ENCODE data around the gene HMG20A.

Gene HMG20A

DNA sequence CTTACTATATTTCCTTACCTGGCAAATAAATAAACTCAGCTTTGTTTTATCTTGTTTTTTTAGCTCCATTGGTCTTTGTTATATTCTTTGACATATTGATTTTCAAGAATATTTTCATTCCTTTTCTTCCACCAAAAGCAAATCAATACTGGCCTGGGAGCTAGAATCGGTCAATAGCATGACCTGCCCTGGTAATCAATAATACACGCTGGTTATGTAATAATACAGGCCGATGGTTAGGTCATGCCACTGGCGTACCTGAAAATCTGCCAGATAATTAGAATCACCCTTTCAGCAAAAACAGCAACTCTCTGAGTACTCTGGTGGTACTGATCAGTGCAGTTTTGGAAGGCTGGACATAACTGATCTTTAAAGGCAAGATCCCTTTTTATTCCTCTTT lies 40.7 kb upstream of the HMG20A start:
- H3K27me3 Mint-ChIP-seq (ENCODE audit: low read depth): no peaks in the 10 kb centered on the region
- H3K4me1 Mint-ChIP-seq: peaks cover 6% of the 10 kb centered on the region
- no peak overlapping the region for H3K27ac Mint-ChIP-seq
- no peak overlapping the region for H3K4me3 Mint-ChIP-seq
- TF ChIP-seq, protein P1, sequence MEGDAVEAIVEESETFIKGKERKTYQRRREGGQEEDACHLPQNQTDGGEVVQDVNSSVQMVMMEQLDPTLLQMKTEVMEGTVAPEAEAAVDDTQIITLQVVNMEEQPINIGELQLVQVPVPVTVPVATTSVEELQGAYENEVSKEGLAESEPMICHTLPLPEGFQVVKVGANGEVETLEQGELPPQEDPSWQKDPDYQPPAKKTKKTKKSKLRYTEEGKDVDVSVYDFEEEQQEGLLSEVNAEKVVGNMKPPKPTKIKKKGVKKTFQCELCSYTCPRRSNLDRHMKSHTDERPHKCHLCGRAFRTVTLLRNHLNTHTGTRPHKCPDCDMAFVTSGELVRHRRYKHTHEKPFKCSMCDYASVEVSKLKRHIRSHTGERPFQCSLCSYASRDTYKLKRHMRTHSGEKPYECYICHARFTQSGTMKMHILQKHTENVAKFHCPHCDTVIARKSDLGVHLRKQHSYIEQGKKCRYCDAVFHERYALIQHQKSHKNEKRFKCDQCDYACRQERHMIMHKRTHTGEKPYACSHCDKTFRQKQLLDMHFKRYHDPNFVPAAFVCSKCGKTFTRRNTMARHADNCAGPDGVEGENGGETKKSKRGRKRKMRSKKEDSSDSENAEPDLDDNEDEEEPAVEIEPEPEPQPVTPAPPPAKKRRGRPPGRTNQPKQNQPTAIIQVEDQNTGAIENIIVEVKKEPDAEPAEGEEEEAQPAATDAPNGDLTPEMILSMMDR (IDR thresholded peaks at IDR 0.05; ENCODE audit: unreplicated experiment in 3 of 3): no peak
- H3K36me3 Mint-ChIP-seq (ENCODE audit: low read depth): no peaks in the 10 kb centered on the region
- no peaks in the 10 kb centered on the region for H3K9me3 Mint-ChIP-seq

DNA sequence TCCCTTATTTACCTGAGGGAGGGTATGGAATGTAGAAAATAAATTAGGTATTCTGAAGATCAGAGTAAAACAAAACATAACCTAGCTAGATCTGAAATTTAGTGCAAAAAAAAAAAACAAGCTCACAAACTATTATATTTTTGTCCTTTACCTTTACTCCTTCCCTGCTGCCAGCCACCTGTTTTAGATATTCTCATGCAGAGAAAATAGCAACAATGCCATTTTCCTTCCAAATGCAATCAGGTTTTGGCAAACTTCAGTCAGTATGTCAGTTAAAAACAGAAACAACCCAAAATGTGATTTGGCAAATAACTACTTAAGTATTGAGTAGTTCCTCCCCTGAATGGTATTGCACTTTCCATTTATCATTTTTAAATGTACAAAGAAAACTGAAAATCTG lies 36.6 kb upstream of the HMG20A start:
- no peaks in the 10 kb centered on the region for H3K27me3 Mint-ChIP-seq (ENCODE audit: low read depth)
- TF ChIP-seq, protein P1 (IDR thresholded peaks at IDR 0.05; ENCODE audit: unreplicated experiment in 3 of 3): no peak
- H3K36me3 Mint-ChIP-seq (ENCODE audit: low read depth): no peaks in the 10 kb centered on the region
- no peak overlapping the region for H3K4me3 Mint-ChIP-seq
- peaks cover 19% of the 10 kb centered on the region for H3K4me1 Mint-ChIP-seq
- H3K27ac Mint-ChIP-seq: no peak overlapping the region
- H3K9me3 Mint-ChIP-seq: no peaks in the 10 kb centered on the region

DNA sequence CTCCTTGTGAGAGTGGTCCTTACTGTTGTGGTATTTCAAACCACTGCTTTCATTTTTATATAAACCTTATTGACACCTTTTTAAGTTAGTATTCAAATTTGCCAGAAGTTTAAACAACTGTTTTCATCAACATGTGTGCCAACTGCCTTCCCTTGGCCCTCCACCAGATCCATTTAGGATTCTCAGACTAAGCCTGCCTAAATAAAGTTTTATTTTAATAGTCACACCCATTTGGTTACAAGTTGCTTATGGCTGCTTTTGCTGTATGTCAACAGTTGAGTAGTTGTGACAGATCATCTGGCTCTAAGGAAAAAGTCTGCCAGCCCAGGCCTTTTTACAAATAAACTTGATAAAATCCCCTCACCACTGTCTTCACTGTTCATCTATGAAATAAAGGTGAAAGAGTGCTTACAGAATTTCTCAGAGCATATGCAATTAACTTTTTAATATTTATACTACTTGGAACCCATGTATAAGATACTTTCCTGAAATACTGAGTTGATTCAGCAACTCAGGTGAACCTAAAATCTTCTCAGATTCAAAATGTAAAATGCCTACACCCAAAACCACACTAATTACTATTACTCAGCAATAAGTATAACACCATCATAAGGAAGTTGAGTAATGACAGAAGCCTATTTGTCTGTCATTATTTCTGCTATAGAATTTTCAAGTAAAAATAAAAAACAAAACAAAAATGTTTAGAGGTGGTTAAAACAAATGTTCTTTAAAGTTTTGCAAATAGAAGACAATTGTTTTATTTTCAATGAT lies 35.9 kb upstream of the HMG20A start:
- Mint-ChIP-seq H3K4me1 (peaks cover 19% of the 10 kb centered on the region), H3K4me3 (no peak overlapping the region), H3K27ac (no peak overlapping the region)

DNA sequence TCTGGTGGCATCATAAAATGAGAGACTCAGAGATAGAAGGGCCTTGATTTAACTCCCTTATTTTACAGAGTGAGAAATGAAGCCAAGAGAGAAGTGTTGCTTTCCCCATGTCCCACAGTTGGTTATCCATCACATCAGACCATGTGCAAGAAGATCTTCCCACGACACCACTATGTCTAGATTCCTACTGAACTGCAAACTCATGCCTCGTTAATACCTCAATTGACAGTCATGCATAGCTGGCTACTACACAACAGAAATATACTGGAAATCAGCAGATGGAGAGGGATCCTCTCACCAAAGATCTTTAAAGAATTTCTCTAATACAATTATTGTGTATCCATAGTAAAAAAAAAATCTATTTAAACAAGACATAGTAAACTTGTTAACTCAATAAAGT lies 34.1 kb upstream of the HMG20A start:
- no peak overlapping the region for H3K4me3 Mint-ChIP-seq
- H3K27me3 Mint-ChIP-seq (ENCODE audit: low read depth): no peaks in the 10 kb centered on the region
- H3K9me3 Mint-ChIP-seq: no peaks in the 10 kb centered on the region
- H3K36me3 Mint-ChIP-seq (ENCODE audit: low read depth): no peaks in the 10 kb centered on the region
- H3K4me1 Mint-ChIP-seq: peaks cover 19% of the 10 kb centered on the region
- H3K27ac Mint-ChIP-seq: no peak overlapping the region
- TF ChIP-seq, protein P1 (IDR thresholded peaks at IDR 0.05; ENCODE audit: unreplicated experiment in 3 of 3): no peak

More for the DNA sequence above, 35.9 kb upstream of the HMG20A start:
- Mint-ChIP-seq H3K36me3 (ENCODE audit: low read depth) (no peaks in the 10 kb centered on the region), H3K27me3 (ENCODE audit: low read depth) (no peaks in the 10 kb centered on the region), H3K9me3 (no peaks in the 10 kb centered on the region)
- TF ChIP-seq, protein P1 (IDR thresholded peaks at IDR 0.05; ENCODE audit: unreplicated experiment in 3 of 3): no peak

DNA sequence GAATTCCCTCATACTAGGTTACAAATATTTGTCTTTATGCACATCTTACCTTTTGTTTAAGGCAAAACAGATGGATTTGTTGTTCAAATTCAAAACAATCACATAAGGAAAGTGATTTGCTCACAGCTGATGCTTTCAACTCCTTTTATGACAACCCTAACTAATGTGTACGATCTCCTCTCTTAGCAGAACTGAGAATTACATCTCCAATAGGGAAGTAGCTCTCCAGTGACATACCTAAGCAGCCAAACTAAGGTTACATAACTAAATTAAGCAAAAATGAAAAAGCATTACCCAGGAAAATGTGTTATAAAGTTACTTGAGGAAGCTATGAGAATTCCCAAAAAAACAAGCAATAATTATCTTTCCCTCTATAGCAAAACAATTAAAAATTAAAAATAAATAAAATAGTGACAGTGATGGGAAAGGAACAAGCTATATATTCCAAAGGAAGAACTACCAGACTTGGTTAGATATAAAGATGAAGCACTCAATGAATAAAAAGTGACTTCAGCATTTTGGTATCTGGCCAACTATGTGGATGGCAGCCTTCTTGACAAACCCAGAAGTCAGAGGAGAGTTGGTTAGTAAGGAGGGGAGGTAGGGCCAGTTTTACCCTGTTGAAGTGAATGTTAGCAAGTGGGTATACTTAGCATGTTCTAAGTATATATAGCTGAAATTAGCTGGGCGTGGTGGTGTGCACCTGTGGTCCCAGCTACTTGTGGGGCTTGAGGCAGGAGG lies 33.2 kb upstream of the HMG20A start:
- Mint-ChIP-seq H3K4me1 (peaks cover 19% of the 10 kb centered on the region), H3K27me3 (ENCODE audit: low read depth) (no peaks in the 10 kb centered on the region), H3K4me3 (no peak overlapping the region), H3K27ac (no peak overlapping the region), H3K36me3 (ENCODE audit: low read depth) (no peaks in the 10 kb centered on the region), H3K9me3 (no peaks in the 10 kb centered on the region)
- TF ChIP-seq, protein P1 (IDR thresholded peaks at IDR 0.05; ENCODE audit: unreplicated experiment in 3 of 3): no peak

Measured in nephron (organoid).